HepG2 (cell line): ENCODE results near the gene TLE7. TPM values are rescaled to one million over a fixed set of nuclear protein-coding genes. Genes with fewer than 3 reads are reported as not detected.

ENCODE experiments used
- DMAP1 ChIP-seq: IDR thresholded peaks from 2 replicates; pipeline ENCODE4 v1.6.1; 2016
- SETDB1 ChIP-seq: sonication (generic); formaldehyde crosslinking; IDR thresholded peaks from 2 replicates; pipeline ENCODE4 v1.5.1; 2020; ENCODE audit warnings: missing genetic modification reagents, mild to moderate bottlenecking, borderline replicate concordance
- ZNF557 ChIP-seq: sonication (generic); formaldehyde crosslinking; IDR thresholded peaks from 2 replicates; pipeline ENCODE4 v1.4.0; 2020; ENCODE audit warnings: missing genetic modification reagents
- ZZZ3 ChIP-seq: sonication (generic); formaldehyde crosslinking; IDR thresholded peaks from 2 replicates; pipeline ENCODE4 v1.4.0; 2020; ENCODE audit warnings: missing genetic modification reagents, mild to moderate bottlenecking, borderline replicate concordance
- polyA plus RNA-seq, 8 experiments: library from polyadenylated mRNA; depleted of rRNA in 3 of 8; stranded (reverse) in 7 of 8; unstranded in 1 of 8; fragments of >200 nt; fragmentation: Illumina TruSeq in 4 of 8; extraction: Trizol in 4 of 8; gene quantifications; 2 replicates each; pipeline versions ENCODE4 v1.2.1 to v1.2.3, GENCODE V29; 2011 to 2016; ENCODE audit warnings: low read depth in 4 of 8, missing spikeins in 1 of 8, mixed read lengths in 1 of 8; ENCODE audit not compliant: insufficient read depth in 1 of 8
- total RNA-seq, 5 experiments: library from RNA; depleted of rRNA; stranded (reverse); fragments of >200 nt; fragmentation: Illumina TruSeq; extraction: Trizol; gene quantifications; 2 replicates each; pipeline ENCODE4 v1.2.3, GENCODE V29; 2016; ENCODE audit warnings: low read depth in 1 of 5
- TF ChIP-seq, protein P1 (sequence below): sonication (generic); formaldehyde crosslinking; IDR thresholded peaks from 2 replicates; pipeline ENCODE4 v1.4.0; 2020; ENCODE audit warnings: missing genetic modification reagents
- TF ChIP-seq, protein P2 (sequence below): sonication (generic); formaldehyde crosslinking; IDR thresholded peaks from 2 replicates; pipeline ENCODE4 v1.5.1; 2020; ENCODE audit warnings: mild to moderate bottlenecking, missing genetic modification reagents, borderline replicate concordance
- TF ChIP-seq, protein P3 (sequence below): sonication (generic); formaldehyde crosslinking; conservative IDR thresholded peaks from 2 replicates; pipeline ENCODE4 v1.4.0; 2020; ENCODE audit warnings: missing genetic modification reagents
- TF ChIP-seq, protein P4 (sequence below): IDR thresholded peaks from 2 replicates; pipeline ENCODE4 v1.6.1; 2016; ENCODE audit warnings: control low read depth
- TF ChIP-seq, protein P5 (sequence below): sonication (generic); formaldehyde crosslinking; IDR thresholded peaks from 2 replicates; pipeline ENCODE4 v1.4.0; 2020; ENCODE audit warnings: missing genetic modification reagents, borderline replicate concordance

The TLE7 gene
- total and polyA plus RNA-seq, 2 of the 13 experiments (the other 11 are each of a cell fraction or from before 2014, with no cell fraction given), result not detected

DNA sequence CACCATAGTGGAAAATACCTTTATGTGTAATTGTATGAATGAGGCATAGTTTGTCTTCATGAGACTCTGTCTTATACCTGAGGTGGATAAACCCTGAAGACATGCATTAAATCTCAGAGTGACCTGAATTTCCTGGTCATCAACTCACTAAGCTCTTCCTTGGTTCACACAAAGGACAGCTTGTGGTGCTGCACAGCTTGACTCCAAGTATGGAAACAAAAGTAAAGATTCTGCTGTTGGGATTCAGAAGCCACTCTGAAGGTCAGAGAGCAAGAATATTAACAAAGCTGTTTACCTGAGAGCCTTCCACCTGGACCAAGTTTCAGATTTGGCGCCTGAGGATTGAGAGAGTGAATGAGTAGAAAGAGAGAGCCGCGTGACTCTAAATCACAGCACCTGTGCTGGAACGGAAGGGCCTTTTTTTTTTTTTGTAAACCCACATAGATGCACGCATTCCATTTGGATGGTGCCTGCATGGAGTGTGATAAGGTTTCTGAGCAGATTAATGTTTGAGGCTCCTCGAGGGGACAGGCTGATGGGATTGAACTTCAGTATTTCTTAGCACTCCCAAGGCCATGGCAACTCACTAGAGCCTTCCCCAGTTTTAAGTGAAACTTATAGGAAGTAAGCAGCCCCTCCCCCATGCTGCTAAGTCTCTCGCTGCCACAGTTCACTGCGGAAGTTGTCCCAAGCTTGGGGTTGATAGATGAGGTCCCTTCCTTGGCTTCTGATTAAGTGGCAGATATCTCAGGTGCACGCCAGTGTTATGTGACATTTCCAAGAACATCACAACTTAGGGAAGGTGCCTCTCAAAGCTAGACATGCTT lies 54.6 kb downstream of the TLE7 start (continued):
- TF ChIP-seq, protein P1, sequence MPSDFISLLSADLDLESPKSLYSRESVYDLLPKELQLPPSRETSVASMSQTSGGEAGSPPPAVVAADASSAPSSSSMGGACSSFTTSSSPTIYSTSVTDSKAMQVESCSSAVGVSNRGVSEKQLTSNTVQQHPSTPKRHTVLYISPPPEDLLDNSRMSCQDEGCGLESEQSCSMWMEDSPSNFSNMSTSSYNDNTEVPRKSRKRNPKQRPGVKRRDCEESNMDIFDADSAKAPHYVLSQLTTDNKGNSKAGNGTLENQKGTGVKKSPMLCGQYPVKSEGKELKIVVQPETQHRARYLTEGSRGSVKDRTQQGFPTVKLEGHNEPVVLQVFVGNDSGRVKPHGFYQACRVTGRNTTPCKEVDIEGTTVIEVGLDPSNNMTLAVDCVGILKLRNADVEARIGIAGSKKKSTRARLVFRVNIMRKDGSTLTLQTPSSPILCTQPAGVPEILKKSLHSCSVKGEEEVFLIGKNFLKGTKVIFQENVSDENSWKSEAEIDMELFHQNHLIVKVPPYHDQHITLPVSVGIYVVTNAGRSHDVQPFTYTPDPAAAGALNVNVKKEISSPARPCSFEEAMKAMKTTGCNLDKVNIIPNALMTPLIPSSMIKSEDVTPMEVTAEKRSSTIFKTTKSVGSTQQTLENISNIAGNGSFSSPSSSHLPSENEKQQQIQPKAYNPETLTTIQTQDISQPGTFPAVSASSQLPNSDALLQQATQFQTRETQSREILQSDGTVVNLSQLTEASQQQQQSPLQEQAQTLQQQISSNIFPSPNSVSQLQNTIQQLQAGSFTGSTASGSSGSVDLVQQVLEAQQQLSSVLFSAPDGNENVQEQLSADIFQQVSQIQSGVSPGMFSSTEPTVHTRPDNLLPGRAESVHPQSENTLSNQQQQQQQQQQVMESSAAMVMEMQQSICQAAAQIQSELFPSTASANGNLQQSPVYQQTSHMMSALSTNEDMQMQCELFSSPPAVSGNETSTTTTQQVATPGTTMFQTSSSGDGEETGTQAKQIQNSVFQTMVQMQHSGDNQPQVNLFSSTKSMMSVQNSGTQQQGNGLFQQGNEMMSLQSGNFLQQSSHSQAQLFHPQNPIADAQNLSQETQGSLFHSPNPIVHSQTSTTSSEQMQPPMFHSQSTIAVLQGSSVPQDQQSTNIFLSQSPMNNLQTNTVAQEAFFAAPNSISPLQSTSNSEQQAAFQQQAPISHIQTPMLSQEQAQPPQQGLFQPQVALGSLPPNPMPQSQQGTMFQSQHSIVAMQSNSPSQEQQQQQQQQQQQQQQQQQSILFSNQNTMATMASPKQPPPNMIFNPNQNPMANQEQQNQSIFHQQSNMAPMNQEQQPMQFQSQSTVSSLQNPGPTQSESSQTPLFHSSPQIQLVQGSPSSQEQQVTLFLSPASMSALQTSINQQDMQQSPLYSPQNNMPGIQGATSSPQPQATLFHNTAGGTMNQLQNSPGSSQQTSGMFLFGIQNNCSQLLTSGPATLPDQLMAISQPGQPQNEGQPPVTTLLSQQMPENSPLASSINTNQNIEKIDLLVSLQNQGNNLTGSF (CRISPR knock-in tag), result no peak
- TF ChIP-seq, protein P2, sequence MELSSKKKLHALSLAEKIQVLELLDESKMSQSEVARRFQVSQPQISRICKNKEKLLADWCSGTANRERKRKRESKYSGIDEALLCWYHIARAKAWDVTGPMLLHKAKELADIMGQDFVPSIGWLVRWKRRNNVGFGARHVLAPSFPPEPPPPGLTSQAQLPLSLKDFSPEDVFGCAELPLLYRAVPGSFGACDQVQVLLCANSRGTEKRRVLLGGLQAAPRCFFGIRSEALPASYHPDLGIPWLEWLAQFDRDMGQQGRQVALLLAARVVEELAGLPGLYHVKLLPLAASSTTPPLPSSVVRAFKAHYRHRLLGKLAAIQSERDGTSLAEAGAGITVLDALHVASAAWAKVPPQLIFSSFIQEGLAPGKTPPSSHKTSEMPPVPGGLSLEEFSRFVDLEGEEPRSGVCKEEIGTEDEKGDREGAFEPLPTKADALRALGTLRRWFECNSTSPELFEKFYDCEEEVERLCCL (CRISPR knock-in tag), result no peak
- TF ChIP-seq ZZZ3 (CRISPR knock-in tag) (no peak), DMAP1 (CRISPR knock-in tag) (no peak), ZNF557 (CRISPR knock-in tag) (no peak), SETDB1 (CRISPR knock-in tag) (no peak)
- TF ChIP-seq, protein P3, sequence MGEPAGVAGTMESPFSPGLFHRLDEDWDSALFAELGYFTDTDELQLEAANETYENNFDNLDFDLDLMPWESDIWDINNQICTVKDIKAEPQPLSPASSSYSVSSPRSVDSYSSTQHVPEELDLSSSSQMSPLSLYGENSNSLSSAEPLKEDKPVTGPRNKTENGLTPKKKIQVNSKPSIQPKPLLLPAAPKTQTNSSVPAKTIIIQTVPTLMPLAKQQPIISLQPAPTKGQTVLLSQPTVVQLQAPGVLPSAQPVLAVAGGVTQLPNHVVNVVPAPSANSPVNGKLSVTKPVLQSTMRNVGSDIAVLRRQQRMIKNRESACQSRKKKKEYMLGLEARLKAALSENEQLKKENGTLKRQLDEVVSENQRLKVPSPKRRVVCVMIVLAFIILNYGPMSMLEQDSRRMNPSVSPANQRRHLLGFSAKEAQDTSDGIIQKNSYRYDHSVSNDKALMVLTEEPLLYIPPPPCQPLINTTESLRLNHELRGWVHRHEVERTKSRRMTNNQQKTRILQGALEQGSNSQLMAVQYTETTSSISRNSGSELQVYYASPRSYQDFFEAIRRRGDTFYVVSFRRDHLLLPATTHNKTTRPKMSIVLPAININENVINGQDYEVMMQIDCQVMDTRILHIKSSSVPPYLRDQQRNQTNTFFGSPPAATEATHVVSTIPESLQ (CRISPR knock-in tag), result no peak
- TF ChIP-seq, protein P4, sequence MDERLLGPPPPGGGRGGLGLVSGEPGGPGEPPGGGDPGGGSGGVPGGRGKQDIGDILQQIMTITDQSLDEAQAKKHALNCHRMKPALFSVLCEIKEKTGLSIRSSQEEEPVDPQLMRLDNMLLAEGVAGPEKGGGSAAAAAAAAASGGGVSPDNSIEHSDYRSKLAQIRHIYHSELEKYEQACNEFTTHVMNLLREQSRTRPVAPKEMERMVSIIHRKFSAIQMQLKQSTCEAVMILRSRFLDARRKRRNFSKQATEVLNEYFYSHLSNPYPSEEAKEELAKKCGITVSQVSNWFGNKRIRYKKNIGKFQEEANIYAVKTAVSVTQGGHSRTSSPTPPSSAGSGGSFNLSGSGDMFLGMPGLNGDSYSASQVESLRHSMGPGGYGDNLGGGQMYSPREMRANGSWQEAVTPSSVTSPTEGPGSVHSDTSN (CRISPR knock-in tag), result no peak
- TF ChIP-seq, protein P5, sequence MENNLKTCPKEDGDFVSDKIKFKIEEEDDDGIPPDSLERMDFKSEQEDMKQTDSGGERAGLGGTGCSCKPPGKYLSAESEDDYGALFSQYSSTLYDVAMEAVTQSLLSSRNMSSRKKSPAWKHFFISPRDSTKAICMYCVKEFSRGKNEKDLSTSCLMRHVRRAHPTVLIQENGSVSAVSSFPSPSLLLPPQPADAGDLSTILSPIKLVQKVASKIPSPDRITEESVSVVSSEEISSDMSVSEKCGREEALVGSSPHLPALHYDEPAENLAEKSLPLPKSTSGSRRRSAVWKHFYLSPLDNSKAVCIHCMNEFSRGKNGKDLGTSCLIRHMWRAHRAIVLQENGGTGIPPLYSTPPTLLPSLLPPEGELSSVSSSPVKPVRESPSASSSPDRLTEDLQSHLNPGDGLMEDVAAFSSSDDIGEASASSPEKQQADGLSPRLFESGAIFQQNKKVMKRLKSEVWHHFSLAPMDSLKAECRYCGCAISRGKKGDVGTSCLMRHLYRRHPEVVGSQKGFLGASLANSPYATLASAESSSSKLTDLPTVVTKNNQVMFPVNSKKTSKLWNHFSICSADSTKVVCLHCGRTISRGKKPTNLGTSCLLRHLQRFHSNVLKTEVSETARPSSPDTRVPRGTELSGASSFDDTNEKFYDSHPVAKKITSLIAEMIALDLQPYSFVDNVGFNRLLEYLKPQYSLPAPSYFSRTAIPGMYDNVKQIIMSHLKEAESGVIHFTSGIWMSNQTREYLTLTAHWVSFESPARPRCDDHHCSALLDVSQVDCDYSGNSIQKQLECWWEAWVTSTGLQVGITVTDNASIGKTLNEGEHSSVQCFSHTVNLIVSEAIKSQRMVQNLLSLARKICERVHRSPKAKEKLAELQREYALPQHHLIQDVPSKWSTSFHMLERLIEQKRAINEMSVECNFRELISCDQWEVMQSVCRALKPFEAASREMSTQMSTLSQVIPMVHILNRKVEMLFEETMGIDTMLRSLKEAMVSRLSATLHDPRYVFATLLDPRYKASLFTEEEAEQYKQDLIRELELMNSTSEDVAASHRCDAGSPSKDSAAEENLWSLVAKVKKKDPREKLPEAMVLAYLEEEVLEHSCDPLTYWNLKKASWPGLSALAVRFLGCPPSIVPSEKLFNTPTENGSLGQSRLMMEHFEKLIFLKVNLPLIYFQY (CRISPR knock-in tag), result no peak
